ENCODE results near the gene ZNF48.

DNA sequence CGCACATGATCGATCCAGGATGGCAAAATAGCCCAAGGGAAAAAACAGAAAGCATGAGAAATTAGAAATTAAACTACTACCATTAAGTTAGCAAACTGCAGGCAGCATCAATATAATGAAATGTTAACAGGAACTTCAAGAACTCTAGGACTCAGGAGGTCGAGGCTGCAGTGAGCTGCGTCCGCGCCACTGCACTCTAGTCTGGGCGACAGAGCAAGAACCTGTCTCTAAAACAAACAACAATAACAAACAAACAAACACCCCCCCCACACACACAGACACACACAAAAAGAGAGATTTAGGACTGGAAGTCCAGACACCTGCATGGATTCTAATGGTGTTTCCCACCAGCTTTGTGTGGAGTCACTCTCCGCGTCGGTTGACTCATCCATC, 51.0 kb downstream of the ZNF48 start:
- TF ChIP-seq, protein P1, sequence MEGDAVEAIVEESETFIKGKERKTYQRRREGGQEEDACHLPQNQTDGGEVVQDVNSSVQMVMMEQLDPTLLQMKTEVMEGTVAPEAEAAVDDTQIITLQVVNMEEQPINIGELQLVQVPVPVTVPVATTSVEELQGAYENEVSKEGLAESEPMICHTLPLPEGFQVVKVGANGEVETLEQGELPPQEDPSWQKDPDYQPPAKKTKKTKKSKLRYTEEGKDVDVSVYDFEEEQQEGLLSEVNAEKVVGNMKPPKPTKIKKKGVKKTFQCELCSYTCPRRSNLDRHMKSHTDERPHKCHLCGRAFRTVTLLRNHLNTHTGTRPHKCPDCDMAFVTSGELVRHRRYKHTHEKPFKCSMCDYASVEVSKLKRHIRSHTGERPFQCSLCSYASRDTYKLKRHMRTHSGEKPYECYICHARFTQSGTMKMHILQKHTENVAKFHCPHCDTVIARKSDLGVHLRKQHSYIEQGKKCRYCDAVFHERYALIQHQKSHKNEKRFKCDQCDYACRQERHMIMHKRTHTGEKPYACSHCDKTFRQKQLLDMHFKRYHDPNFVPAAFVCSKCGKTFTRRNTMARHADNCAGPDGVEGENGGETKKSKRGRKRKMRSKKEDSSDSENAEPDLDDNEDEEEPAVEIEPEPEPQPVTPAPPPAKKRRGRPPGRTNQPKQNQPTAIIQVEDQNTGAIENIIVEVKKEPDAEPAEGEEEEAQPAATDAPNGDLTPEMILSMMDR (IDR thresholded peaks at IDR 0.05 in 4 of 5, conservative IDR thresholded peaks at IDR 0.05 in 1 of 5), result no peak
- no peak for TF ChIP-seq POLR2A (IDR thresholded peaks at IDR 0.05)

Data from gastrocnemius medialis (tissue), 4 donors.